GM18511 (cell line): ENCODE results near the gene DAGLA.

Experiments
- ATAC-seq: cut with Tn5 transposase; IDR thresholded peaks from one replicate; pipeline ENCODE4 v1.9.1; 2021; ENCODE audit warnings: mild to moderate bottlenecking, moderate library complexity; ENCODE audit not compliant: unreplicated experiment

The DAGLA gene

GRCh38 chr11:61688365-61689163 lies 8.4 kb downstream of the DAGLA start:
- ATAC-seq, result no peak

- ATAC-seq, result no peak
These were observed 8.9 kb downstream of the DAGLA start for GRCh38 chr11:61689164-61689496.

- ATAC-seq, result no peak
These were observed 10.7 kb downstream of the DAGLA start for GRCh38 chr11:61690706-61691379.

GRCh38 chr11:61691380-61692156 lies 11.4 kb downstream of the DAGLA start:
- ATAC-seq, result no peak

DNA sequence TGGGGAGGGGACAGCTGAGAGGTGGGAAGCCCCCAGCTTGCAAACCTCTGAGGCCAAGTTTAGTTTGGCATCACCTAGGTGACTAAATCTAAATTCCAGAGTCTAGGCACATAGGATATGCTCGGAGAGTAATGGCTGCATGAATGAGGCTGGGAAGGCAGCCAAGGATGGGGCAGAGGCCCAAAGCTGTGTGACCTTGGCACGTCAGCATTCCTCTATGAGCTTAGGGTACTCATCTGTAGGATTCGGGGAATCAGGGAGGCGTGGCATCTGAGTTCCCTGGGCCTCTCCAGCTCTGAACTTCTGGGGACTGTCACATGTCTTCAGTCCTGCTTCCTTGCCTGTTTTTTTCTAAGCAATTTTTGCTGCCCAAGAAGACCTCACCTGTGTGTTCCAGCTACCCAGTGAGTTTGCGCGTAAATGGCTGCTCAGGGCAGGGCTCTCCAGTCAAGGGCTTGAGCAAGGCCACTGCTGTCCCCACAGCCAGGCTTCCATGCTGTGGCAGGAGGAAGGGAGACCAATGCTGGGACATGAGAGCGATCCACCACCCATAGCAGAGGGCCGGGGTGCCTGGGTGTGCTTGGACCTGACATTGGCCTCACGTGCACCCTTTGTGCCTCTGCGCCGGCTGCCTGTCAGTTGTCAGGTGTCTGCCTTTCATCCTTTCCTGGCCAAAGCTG lies 13.9 kb downstream of the DAGLA start:
- no peak for ATAC-seq

- ATAC-seq, result no peak
These were observed 14.4 kb downstream of the DAGLA start for GRCh38 chr11:61694602-61694939.

DNA sequence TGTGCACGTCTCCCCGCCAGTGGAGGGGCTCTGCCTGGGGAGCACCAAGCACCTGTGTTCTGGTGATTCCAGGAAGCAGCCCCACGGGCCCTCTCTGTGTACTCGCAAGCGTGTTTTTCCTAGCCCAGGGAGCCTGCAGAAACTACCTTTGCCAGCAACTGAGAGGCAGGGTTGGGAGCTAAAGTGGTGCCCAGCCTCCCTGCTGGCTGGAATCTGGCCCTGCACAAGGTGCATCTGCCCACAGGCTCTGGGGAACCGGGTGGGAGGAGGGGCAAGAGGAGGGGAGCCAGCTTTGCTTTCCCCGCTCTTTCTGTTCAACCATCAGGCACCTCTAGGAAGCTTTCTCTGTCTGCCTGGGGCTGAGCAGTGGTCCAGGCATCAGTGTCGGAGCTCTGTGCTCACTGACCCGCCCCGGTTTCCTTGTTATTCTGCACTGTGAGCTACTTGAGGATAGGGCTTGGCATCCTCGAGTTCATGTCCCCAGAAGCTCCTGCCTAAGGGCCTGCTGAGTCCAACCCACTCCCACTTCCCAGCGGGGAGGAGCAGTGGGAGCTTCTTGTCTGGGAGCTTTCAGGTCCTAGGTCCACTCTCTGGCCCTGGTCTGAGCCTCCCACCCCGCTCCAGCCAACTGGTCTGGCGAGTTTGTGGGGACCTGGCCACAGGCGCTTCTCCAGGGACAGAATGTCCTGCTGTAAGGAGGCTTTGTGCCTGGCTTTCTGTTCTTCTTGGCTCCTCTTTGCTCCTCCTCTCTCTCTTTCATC lies 14.9 kb downstream of the DAGLA start:
- no peak for ATAC-seq

DNA sequence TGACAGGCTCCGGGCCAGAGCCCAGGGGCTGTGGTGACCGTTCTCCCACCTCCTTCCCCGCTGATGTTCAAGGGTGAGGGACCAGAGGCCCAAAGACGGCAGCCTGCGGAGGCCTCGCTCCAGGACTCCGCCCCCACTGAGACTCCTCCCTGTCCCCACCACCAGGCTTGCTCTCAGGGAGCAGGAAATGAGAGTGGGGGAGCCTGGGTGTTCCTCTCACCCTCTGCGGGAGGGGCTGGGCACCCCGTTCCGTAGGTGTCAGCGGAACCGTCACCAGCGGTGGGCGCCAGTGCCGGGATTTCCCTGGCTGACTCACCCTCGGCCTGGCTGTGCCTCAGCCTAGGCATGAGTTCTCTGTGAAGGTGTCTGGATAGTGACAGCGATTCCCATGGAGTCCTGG lies 15.7 kb downstream of the DAGLA start:
- peak; percentile 92 for ATAC-seq

DNA sequence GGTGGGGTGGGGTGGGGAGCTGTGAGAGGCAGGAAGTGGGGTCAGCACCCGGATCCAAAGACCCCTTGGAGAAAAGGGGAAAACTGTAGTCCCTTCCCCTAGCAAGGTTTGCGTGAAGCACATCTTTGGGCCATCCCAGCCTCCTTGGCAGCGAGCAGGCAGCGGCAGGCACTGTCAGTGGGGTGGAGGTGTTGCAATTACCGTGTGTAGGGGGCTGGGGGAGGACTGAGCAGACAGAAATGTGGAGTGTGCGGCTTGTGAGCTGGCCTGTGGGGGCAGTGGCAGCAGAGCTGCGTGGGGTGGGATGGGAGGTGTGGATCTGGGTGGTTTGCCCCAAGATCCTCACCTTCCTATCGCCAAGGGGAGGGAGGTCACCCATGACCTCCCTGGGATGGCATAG lies 16.4 kb downstream of the DAGLA start:
- no peak for ATAC-seq

- no peak for ATAC-seq
These were observed 16.9 kb downstream of the DAGLA start for GRCh38 chr11:61697078-61697502.

GRCh38 chr11:61697764-61698163 lies 17.6 kb downstream of the DAGLA start:
- ATAC-seq, result no peak

- no peak for ATAC-seq
These were observed 18.2 kb downstream of the DAGLA start for GRCh38 chr11:61698173-61698948.

- no peak for ATAC-seq
These were observed 19.6 kb downstream of the DAGLA start for GRCh38 chr11:61699737-61700160.

DNA sequence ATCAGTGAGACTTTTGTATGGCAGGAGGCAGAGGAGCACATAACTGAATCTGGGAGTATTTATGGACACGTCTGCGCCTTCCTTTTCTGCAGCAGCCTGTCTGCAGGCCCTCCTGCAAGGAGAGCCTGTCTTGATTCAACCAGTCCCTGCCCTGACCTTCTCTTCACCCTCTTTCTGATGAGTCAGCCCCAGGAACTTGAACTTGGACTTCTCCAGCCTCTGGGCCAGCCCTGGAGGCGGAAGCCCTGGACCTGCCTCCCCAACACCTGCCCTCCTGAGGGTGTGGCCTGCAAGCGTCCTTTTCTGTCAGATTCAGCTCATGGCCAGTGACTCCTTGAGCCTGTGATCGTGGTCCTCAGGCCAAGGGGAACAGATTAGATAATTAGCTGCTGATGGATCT lies 20.0 kb downstream of the DAGLA start:
- no peak for ATAC-seq

DNA sequence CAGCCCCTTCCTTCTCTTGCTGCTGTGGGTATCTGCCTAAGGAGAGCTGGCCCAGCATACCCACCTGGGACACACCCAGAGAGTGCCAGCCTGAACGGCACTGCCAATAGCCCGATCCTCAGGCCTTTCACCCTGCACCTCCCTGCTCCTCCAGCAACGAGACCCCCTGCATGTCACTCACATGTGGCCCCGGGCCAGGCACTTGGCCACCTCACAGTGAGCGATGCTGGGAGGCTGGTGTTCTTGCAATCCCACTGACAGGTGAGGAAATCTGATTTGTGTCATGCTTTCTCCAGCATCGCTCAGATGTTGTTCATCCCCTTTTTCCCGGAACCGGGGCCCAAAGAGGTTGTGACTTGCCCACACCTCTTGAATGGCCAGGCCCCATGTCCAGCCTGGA lies 20.5 kb downstream of the DAGLA start:
- ATAC-seq, result no peak

- ATAC-seq, result no peak
These were observed 21.2 kb downstream of the DAGLA start for GRCh38 chr11:61701242-61701886.

- no peak for ATAC-seq
These were observed 22.6 kb downstream of the DAGLA start for GRCh38 chr11:61702701-61703312.

DNA sequence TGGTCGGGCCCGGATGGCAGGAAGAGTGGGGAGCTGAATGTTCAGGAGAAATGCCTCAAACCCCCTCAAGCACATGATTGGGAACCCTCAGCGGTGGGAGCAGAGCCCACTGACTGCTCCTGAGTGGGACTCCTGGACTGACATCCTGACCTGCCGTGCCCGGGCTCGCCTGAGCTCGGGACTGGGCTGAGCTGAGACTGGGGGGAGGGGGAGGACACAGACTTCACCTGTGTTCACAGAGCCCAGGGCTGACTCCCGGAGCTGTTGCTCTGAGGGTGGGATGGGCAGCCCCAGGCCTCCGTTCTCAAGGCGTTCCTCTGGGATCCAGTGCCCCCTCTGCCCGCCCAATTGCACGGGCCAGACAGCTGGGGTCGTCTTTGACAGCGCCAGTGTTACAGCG lies 24.6 kb downstream of the DAGLA start:
- no peak for ATAC-seq
